Bronchial epithelial cell (primary cell): Measurements from ENCODE around the gene FXYD7. TPM values are rescaled to one million over a fixed set of nuclear protein-coding genes. Genes with fewer than 3 reads are reported as not detected.

Source experiments
- DNase-seq: peaks from one replicate; pipeline ENCODE4 v3.0.0-alpha.2; 2010; ENCODE audit warnings: low read depth
- FAIRE-seq: peaks from 2 replicates; lab custom pipeline; 2011; peaks lifted over from hg19 to GRCh38; lab: Jason Lieb, UNC
- H3K27me3 ChIP-seq: 2 replicates; pipeline ENCODE4 v1.5.1; 2011; ENCODE audit warnings: low read length; ENCODE audit not compliant: control insufficient read depth, insufficient read depth
- H3K36me3 ChIP-seq: 2 replicates; pipeline ENCODE4 v1.5.1; 2011; ENCODE audit warnings: low read length; ENCODE audit not compliant: control insufficient read depth, insufficient read depth
- H3K4me3 ChIP-seq: 2 replicates; pipeline ENCODE4 v1.5.1; 2011; ENCODE audit warnings: mild to moderate bottlenecking, low read depth, low read length, control low read depth
- CTCF ChIP-seq: IDR thresholded peaks from 2 replicates; pipeline ENCODE4 v1.5.1; 2011; ENCODE audit warnings: mild to moderate bottlenecking, moderate library complexity, low read length, control low read depth, inconsistent platforms; ENCODE audit not compliant: insufficient read depth, severe bottlenecking
- total RNA-seq: library from RNA; depleted of rRNA; stranded (reverse); fragments of >200 nt; gene quantifications from 2 replicates; pipeline ENCODE4 v1.2.1, GENCODE V29; 2014

Gene FXYD7
- total RNA-seq, 1 donor from 2014 or later, result not detected

- Histone ChIP-seq H3K4me3 (no peak within 1 kb of the TSS), H3K27me3 (peaks cover 10% of the 10 kb centered on the region), H3K36me3 (no peaks in the 10 kb centered on the region)
- FAIRE-seq (no peak), DNase-seq (no peak)
- TF ChIP-seq CTCF, result no peak
These were observed 4.7 kb upstream of the FXYD7 start, which contains the start of gene FXYD1 for GRCh38 chr19:35138305-35138892. TSS of gene FXYD1 (plus strand) at chr19:35138824. CDS start at chr19:35140080, 1,256 bp downstream.

GRCh38 chr19:35140207-35140961 lies 2.7 kb upstream of the FXYD7 start:
- DNase-seq (no peak), FAIRE-seq (no peak)
- H3K4me3 ChIP-seq, result no peak overlapping the region

GRCh38 chr19:35140962-35141836 lies 1.9 kb upstream of the FXYD7 start:
- peak; percentile 76 for TF ChIP-seq CTCF
- peaks cover 17% of the 10 kb centered on the region for H3K27me3 ChIP-seq
- H3K4me3 ChIP-seq, result no peak overlapping the region
- no peak for FAIRE-seq
- peak; percentile 81 for DNase-seq
- H3K36me3 ChIP-seq, result no peaks in the 10 kb centered on the region

More at GRCh38 chr19:35140207-35140961, 2.7 kb upstream of the FXYD7 start:
- H3K27me3 ChIP-seq, result peaks cover 17% of the 10 kb centered on the region
- no peaks in the 10 kb centered on the region for H3K36me3 ChIP-seq
- TF ChIP-seq CTCF, result no peak

- Histone ChIP-seq H3K36me3 (no peaks in the 10 kb centered on the region), H3K4me3 (no peak overlapping the region), H3K27me3 (peaks cover 17% of the 10 kb centered on the region)
- no peak for FAIRE-seq
- TF ChIP-seq CTCF, result no peak
- no peak for DNase-seq
These were observed 1.0 kb upstream of the FXYD7 start for GRCh38 chr19:35141837-35142605.

GRCh38 chr19:35142606-35143230 lies 337 bp upstream of the FXYD7 start:
- peak; percentile 57 for TF ChIP-seq CTCF
- DNase-seq (no peak), FAIRE-seq (no peak)
- Histone ChIP-seq H3K36me3 (no peaks in the 10 kb centered on the region), H3K27me3 (peaks cover 17% of the 10 kb centered on the region), H3K4me3 (no peak overlapping the region)
